T-helper 22 cell (primary cell): ENCODE results near the gene SGSM1.

Experiments
- DNase-seq: peaks from one replicate; pipeline ENCODE4 v3.0.0-alpha.2; 2020; ENCODE audit warnings: low read depth

Gene SGSM1, protein sequence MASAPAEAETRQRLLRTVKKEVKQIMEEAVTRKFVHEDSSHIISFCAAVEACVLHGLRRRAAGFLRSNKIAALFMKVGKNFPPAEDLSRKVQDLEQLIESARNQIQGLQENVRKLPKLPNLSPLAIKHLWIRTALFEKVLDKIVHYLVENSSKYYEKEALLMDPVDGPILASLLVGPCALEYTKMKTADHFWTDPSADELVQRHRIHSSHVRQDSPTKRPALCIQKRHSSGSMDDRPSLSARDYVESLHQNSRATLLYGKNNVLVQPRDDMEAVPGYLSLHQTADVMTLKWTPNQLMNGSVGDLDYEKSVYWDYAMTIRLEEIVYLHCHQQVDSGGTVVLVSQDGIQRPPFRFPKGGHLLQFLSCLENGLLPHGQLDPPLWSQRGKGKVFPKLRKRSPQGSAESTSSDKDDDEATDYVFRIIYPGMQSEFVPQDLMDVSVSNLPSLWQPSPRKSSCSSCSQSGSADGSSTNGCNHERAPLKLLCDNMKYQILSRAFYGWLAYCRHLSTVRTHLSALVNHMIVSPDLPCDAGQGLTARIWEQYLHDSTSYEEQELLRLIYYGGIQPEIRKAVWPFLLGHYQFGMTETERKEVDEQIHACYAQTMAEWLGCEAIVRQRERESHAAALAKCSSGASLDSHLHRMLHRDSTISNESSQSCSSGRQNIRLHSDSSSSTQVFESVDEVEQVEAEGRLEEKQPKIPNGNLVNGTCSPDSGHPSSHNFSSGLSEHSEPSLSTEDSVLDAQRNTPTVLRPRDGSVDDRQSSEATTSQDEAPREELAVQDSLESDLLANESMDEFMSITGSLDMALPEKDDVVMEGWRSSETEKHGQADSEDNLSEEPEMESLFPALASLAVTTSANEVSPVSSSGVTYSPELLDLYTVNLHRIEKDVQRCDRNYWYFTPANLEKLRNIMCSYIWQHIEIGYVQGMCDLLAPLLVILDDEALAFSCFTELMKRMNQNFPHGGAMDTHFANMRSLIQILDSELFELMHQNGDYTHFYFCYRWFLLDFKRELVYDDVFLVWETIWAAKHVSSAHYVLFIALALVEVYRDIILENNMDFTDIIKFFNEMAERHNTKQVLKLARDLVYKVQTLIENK

DNA sequence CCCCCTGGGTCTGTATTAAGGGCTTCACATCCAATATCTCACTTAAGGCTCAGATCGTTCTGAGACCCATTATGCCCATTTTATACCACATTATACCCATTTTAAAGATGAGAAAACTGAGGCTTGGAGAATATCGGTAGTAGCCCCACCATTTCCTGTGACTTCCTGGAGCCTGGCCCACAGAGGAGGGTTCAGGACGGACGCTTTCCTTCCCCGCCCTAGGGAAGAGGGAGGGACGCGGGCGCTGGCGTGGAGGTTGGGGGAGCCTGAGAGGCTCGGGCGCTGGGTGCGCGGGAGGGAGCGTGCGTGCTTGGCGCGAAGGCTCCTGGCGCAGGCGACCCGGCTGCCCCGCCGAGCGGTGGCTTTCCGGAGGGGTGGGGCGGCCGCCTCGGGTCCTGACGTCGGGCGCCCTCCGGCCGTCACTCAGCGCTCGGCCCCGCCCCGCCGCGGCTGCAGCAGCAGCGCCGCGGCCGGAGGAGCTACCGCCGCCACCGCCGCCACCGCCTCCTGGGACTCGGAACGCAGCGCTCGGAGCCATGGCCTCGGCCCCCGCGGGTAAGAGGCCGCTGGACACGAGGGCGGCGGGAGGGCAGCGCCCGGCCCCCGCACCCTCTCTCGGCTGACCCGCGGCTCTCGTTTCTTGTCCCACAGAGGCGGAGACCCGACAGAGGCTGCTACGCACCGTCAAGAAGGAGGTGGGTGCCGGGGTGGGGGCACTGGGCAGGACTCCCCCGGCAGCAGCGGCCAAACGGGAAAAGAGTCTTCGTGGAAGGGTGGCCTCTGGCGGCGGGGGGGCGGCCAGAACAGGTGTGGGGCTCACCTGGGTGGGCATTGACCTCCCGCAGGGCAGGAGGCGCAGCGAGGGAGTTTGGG lies at the start of gene SGSM1:
TSS of gene SGSM1 (plus strand) at position 422 of the 873 bp plus-strand sequence. CDS start at position 537, 115 bp downstream.
- DNase-seq, result peak; percentile 42

DNA sequence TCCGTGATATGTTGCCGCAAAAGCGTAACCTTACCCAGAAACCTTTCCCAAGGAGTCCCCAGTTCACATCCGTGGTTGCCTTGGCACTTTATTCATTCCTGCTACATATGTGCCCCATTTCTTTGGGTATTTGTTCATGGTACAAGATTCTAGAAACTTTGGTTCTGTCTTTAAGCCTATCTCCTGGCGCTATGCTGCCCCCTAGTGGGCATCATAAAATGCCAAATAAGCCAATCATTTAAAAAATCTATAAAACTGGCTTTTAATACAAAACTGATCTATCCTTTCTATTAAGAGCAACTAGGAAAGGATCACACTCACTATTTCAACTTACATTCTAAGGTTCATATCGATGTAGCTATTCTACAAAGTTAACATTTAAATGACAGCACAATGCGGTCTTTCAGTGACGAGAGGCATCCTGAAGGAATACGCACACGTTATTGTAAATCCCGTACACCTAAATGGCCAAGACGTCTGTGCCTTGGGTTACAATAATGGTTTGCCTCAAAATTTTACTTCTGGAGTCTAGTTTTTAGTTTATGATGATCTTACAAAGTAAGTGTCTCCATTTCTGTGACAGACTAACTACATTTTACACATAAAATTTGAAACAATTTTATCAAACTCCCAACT lies 47.7 kb upstream of the SGSM1 start:
- no peak for DNase-seq

DNA sequence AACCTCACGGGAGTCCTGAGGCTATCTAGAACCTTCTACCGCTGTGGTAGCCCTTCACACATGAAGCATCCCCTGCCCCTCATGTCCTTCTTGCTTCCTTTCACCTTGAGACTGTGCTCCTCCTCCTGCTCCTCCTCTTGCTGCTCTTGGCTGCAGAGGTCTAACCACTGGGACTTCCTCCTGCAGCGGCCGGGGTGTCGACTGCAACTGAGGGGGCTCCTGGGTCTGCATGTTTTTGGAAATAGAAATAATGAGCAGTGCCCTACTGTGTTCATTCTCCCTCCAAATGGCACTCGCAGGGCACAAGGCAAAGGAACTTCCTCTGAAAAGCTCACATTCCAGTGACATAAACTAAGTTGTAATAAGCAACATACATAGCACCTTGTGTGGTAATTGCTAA lies 46.2 kb upstream of the SGSM1 start:
- no peak for DNase-seq

DNA sequence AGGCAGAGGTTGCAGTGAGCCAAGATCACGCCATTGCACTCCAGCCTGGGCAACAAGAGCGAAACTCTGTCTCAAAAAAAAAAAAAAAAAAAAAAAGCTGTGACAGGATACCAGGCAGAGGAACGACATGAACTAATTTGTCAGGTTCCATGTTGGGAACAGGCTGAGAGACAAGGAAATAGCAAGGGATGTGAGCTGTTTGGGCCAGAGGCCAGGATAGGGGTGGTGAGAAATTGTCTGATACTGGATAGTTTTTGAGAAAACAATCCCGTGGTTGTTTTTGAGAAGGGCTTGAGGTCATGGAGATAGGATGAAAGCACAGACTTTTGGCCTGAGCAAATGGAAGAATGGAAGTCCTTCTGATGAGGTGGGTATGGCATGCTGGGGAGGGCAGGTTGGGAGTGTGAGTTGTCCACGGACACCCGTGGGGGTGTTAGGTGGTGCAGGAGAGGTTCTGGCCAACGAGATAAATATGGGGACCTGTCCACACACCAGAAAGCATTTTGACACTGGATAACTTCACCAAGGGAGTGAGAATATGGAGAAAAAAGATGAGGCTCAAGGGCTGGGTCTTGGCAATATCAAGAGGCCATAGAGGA lies 45.2 kb upstream of the SGSM1 start:
- DNase-seq, result no peak

DNA sequence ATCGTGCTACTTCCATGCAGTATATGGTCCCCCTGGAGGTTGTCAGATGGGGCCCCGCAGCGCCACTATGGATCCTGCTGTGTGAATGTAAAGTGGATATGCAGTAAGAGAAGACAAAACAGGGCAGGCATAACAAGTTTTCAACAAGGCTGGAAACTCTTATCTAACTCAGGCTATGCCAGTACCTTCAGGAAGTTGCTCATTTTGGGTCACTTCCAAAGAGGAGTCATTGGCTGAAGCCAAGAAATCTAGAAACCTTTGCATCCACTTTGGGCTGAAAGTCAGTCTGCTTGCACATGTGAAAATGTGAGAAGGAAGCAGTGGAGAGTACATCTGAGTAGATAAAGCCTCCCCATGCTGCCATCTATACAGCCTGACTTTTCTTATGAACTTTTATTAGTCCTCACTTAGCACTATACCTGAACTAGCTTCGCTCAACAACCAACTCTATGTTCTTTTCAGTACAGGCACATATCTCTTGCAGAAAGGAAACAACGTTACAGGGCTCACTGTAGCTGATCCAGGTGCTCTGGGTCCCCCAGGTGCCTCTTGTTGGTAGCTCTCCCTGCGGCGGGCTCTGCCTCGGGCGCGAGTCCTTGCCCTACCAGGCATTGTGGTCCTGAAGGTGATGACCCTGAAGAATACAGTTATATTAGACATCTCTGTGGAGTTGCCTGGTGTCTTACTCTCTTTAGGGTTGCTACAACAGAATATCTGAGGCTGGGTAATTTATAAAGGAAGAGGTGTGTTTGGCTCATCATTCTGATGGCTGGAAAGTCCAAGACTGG lies 43.9 kb upstream of the SGSM1 start:
- DNase-seq, result no peak

DNA sequence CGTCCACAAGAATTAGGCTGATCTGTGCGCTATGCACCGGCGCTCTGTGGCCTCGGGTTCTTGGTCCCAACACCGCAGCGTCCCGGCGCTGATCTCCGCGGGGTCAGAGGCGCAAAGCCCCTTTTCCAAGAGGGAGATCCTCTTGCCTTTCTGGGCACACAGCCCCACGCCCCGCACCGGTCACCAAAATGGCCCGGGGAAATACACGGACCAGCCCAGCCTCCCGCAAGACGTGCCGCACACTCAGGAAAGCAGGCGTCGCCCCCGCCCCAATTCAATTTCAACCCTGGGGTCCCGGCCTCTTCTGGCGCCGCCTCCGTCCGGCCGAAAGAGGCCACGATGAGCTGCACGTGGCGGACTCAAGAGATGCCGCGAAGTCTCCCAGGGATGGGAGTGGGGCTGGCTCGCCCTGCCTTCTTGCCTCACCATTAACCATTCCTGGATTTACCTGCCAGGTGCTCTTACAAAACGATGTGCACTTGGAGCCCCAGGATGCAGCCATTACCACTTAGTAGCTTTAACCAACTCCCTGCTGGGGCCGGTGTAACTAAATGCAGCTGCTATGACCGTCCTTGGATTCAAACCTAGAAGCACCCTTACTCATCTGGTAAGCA lies 42.0 kb upstream of the SGSM1 start:
- no peak for DNase-seq

DNA sequence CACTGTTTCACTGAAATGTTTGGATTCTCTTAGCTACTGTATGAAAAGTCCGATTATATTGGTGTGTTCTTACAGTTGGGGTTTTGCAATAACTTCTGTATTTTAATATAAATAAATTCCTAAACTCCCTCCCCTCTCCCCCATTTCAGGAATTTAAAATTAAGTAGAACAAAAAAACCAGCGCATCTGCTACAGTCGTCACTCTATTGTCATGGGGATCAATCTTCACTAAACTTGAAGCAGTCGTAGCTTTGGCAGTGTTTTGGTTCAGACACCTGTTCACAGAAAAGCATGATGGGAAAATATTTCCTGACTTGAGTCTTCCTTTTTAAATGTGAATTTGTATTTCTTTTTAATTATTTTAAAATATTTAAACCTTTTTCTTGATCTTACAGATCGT lies 40.8 kb upstream of the SGSM1 start:
- DNase-seq, result no peak

DNA sequence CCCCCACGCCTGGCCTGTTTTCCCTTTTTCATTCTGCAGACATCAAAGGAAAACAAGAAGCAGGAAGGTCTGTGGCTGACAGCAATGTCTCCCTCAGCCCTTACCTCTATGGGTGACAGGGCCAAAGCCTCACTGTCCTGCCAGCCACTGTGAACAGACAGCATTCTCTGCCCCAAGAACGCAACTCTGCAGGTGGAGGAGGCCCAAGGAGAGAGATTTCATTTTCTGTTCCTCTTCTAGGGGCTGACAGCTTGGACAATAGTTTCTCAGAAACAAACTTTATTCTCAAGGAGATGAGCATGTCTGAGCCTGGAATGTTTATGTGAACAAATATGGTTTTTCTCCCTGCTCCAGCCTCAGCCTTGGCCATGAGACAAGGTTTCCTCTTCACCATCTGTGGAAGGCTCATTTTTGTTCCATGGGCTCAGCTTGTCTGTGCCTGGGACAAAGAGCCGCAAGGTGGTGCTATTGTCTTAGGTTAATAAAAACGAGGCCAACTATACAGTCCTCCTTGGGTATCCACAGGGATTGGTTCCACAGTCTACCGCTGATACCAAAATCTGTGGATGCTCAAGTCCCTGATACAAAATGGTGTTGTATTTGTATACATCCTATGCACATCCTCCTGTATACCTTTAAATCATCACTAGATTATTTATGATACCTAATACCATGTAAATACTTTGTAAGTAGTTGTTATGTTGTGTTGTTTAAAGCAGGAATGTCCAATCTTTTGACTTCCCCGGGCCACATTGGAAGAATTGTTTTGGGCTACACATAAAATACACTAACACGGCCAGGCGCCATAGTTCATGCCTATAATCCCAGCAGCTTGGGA lies 37.3 kb upstream of the SGSM1 start:
- DNase-seq, result no peak

DNA sequence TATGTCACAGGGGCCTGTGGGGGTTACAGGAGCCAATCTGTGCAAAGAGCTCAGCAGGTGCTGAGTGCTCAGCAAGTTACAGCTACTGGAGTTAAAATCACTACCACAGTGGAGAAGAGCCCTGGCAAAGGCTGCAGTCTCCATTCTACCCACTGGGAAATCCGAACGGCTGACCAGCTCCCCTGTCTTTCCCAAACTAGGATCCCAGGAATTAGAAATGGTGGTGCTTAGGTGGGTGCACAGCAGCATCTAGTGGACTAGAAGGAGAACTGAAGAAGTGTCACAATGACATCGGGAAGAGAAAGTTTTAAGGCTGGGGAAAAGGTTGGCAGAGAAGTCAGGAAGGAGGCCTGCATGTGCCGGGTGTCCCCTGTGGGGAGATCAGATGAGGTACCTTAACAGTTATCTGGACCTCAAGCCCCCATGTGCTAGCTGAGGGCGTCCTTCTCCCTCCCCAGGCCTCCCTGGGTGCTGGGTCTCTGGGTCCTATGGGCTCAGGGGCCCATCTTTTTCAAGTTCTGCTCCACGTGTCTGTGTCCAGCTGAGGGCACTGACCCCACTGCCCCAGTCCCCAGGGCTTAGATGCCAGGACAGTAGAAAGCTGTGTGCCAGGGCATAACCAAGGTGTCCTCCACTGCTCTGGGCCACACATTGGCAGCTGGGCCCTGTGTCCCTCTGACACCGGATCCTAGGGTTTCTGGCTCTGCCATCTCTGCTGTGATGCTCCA lies 33.4 kb upstream of the SGSM1 start:
- DNase-seq, result no peak

DNA sequence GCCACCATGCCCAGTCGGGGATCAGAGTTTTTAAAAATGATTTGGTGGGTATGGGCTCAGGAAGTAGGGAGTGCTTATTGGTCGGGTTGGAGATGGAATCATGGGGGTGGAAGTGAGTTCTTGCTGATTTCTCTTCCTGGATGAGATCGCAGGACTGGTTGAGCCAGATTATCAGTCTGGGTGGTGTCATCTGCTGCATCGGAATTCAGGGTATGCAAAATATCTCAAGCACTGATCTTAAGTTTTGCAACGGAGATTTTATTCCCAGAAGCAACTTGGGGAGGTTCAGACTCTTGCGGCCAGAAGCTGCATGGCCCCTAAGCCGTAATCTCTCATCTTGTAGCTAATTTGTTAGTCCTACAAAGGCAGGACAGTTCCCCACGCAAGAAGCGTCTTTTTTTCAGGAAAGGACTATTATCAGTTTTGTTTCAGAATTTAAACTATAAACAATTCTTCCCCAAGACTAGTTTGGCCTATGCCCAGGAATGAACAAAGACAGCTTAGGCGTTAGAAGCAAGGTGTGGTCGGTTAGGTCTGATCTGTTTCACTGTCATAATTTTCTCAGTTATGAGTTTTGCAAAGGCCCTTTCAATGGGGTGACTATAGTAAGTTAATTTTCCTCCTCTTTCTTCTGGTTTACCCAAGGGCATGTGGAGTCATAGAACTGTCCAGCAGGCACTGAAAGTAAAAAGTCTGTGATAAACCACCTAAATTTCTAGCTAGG lies 30.1 kb upstream of the SGSM1 start:
- no peak for DNase-seq

DNA sequence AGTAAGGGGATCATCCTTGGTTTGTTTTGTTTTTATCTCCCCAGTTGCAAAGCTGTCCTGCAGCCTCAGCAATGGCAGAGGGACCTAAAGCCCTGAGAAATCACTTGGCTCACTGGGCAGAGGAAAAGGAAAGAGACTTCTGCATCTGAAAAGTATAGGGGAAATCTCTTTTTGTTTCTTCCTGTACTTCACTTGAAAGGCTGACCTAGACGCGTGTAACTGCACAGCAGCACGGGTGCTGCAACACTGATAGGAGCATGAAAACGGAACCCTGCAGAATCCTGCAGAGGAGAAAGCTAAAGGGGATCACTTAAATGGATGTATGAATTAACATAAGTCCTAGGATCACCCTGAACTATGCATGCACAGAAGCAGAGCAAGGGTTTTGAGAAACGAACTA lies 29.5 kb upstream of the SGSM1 start:
- no peak for DNase-seq

DNA sequence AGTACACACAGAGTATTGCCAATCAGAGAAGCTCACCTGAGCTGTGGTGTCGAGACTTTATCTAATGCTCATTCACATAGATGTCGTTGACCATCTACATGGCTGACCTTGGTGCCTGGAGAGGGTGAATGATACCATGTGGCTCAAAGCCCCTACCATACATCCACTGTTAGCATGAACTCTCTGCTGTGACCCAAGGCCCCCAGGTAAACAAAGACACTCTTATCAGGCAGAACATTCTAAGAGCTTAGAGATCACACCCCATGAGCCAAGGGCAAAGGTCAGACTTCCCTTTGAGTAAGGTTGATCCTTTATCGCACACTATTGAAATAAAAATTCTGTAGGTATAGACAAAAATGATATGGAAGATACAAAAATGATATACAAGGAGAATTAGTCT lies 16.5 kb upstream of the SGSM1 start:
- no peak for DNase-seq

DNA sequence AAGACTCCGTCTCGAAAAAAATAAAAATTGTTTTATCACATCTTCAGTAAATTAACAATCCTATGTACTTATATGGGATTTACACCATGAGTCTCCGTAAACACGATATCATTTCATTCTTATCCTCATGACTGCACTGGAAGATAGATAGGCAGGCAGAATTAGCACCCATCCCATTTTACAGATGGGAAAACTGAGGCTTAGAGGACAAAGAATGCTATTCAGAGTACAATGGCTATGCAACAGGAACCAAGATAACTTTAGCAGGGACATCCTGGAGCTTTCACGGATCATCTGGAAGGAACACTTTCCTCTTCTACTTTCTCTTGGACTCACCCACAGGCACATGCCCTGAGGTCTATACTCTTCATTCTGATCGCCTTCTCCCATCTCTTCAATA lies 14.6 kb upstream of the SGSM1 start:
- no peak for DNase-seq

DNA sequence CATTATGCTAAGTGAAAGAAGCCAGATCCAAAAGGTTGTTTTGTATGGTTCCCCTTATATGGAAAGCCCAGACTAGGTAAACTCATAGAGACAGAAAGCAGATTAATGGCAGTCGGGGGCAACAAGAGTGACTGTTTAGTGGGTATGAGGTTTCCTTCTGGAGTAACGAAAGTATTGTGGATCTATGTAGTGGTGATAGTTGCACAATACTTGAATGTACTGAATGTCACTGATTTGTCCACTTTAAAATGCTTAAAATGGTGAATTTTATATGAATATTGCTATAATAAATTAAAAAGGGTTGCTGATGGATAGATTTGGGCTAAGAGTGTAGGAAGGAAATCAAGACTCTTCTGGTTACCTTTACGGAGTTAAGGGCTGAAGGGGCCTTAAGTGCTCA lies 10.0 kb upstream of the SGSM1 start:
- no peak for DNase-seq

DNA sequence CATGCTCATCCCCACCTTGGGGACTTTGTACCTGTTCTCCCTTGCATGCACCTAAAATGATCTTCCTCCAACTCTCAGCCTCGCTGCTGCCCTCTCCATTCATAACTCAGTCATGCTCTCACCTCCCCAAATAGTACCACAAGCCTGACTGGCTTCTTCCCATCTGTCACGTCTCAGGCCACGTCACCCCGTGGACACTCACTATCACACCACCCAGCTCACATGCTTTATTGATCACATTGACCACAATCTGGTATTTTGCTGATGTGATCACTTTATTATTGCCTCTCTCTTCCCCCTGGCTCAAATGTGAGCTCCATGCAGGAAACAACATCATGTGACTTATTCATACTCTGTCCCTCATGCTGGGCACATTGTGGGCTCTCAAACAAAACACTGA lies 9.2 kb upstream of the SGSM1 start:
- no peak for DNase-seq

DNA sequence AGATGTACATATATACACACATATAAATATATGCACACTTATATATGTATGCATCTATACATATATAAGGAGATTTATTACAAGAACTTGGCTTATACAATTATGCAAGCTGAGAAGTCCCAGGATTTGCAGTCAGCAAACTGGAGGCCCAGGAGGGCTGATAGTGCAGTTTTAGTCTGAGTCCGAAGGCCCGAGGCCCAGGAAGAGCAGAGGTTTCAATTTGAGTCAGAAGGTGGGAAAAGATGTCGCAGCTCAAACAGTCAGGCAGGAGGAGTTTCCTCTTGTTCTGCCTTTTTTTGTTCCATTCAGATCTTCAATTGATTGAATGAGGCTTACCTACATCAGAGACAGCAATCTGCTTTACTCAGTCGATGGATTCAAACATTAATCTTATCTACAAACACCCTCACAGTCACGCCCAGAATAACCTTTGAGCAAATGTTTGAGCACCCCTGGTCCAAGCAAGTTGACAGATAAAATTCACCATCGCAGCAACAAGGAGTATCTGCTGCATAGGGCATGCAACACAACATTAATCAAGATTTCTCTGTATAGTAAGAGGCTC lies 4.0 kb upstream of the SGSM1 start:
- DNase-seq, result no peak

DNA sequence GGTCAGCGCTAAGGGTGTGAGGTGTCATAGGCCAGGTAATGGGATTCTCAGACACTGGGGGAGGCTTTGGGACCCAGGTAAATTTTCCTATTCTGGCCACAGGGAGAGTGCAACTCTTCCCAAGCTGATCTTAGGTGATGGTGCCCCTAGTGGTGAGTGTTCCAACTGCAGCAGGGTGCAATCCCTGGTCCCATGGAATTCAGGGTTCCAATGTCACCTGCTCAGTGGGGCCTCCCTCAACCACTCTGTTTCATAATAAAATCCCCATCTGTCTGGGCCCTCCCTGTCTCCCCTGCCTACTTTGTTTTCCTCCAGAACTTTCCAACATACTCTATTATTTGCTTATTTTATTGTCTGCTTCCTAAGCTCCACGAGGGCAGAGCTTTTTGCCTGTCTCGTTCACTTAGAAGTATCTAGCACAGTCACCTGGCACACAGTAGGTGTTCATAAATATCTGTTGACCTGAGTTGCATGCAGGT lies 2.9 kb upstream of the SGSM1 start:
- peak; percentile 11 for DNase-seq
